Activated T-cell treated with anti-CD3 and anti-CD28 coated beads, Interleukin-2, amount 50 U/mL, for 4 hours (primary cell): ENCODE measurements around the gene FOXP3. TPM values are rescaled to one million over a fixed set of nuclear protein-coding genes. Genes with fewer than 3 reads are reported as not detected.

ENCODE experiments used
- ATAC-seq, 2 donors: fragments of 200-7000 bp; cut with Tn5 transposase; one replicate each; pipeline ENCODE4 v1.10.0; 2021
- DNase-seq: peaks from one replicate; pipeline ENCODE4 v3.0.0-alpha.2; 2020
- H3K27me3 Mint-ChIP-seq: one replicate; pipeline ENCODE4 v1.8.0; 2021; ENCODE audit warnings: low read depth, mixed read lengths
- H3K36me3 Mint-ChIP-seq: one replicate; pipeline ENCODE4 v1.8.0; 2022; ENCODE audit warnings: mixed read lengths; ENCODE audit not compliant: insufficient read depth
- H3K4me1 Mint-ChIP-seq: one replicate; pipeline ENCODE4 v1.8.0; 2021; ENCODE audit warnings: low read depth, mixed read lengths
- H3K4me3 Mint-ChIP-seq: one replicate; pipeline ENCODE4 v1.8.0; 2021; ENCODE audit warnings: mild to moderate bottlenecking, moderate library complexity, mixed read lengths
- H3K9me3 Mint-ChIP-seq: one replicate; pipeline ENCODE4 v1.8.0; 2021; ENCODE audit warnings: mixed read lengths
- total RNA-seq, 3 donors: library from RNA; stranded (reverse); gene quantifications; one replicate each; pipeline ENCODE4 v1.2.1, GENCODE V29; 2021

The FOXP3 gene
- total RNA-seq, 3 donors from 2014 or later, result 14.7 to 18.5 (median 16.1) TPM

GRCh38 chrX:49268702-49269009, 4.1 kb upstream of the FOXP3 start:
- ATAC-seq (no peak), DNase-seq (no peak)
- Mint-ChIP-seq H3K4me3 (peak overlapping the region; percentile 87), H3K4me1 (peaks cover 45% of the 10 kb centered on the region), H3K36me3 (peaks cover 5% of the 10 kb centered on the region), H3K27me3 (no peaks in the 10 kb centered on the region), H3K9me3 (no peaks in the 10 kb centered on the region)

- no peak overlapping the region for H3K4me3 Mint-ChIP-seq
- H3K4me1 Mint-ChIP-seq, result peaks cover 38% of the 10 kb centered on the region
Observed at GRCh38 chrX:49266523-49267445, 2.3 kb upstream of the FOXP3 start.

GRCh38 chrX:49263631-49264030, 879 bp downstream of the FOXP3 start:
- H3K36me3 Mint-ChIP-seq, result no peaks in the 10 kb centered on the region

More at GRCh38 chrX:49266523-49267445, 2.3 kb upstream of the FOXP3 start:
- Mint-ChIP-seq H3K9me3 (no peaks in the 10 kb centered on the region), H3K36me3 (peaks cover 5% of the 10 kb centered on the region), H3K27me3 (no peaks in the 10 kb centered on the region)
- ATAC-seq, result no peak
- DNase-seq, result no peak

GRCh38 chrX:49262603-49263002, 1.9 kb downstream of the FOXP3 start:
- H3K36me3 Mint-ChIP-seq, result no peaks in the 10 kb centered on the region
- ATAC-seq, result no peak
- H3K4me1 Mint-ChIP-seq, result peaks cover 41% of the 10 kb centered on the region
- H3K4me3 Mint-ChIP-seq, result peak overlapping the region; percentile 75
- H3K27me3 Mint-ChIP-seq, result no peaks in the 10 kb centered on the region
- no peaks in the 10 kb centered on the region for H3K9me3 Mint-ChIP-seq
- no peak for DNase-seq

More at GRCh38 chrX:49263631-49264030, 879 bp downstream of the FOXP3 start:
- ATAC-seq (no peak), DNase-seq (no peak)
- peak overlapping the region; percentile 75 for H3K4me3 Mint-ChIP-seq
- H3K4me1 Mint-ChIP-seq, result peaks cover 39% of the 10 kb centered on the region
- no peaks in the 10 kb centered on the region for H3K27me3 Mint-ChIP-seq
- no peaks in the 10 kb centered on the region for H3K9me3 Mint-ChIP-seq

GRCh38 chrX:49260221-49260985, 4.1 kb downstream of the FOXP3 start:
- Mint-ChIP-seq H3K4me3 (peak overlapping the region; percentile 60), H3K4me1 (peaks cover 47% of the 10 kb centered on the region), H3K9me3 (no peaks in the 10 kb centered on the region), H3K27me3 (no peaks in the 10 kb centered on the region), H3K36me3 (no peaks in the 10 kb centered on the region)
- ATAC-seq (no peak), DNase-seq (no peak)

GRCh38 chrX:49258749-49259124, 5.8 kb downstream of the FOXP3 start:
- H3K27me3 Mint-ChIP-seq, result no peaks in the 10 kb centered on the region
- H3K4me3 Mint-ChIP-seq, result no peak overlapping the region
- H3K4me1 Mint-ChIP-seq, result peaks cover 38% of the 10 kb centered on the region
- H3K36me3 Mint-ChIP-seq, result no peaks in the 10 kb centered on the region
- DNase-seq (no peak), ATAC-seq (no peak)
- H3K9me3 Mint-ChIP-seq, result no peaks in the 10 kb centered on the region

GRCh38 chrX:49257846-49258748, 6.4 kb downstream of the FOXP3 start:
- Mint-ChIP-seq H3K4me1 (peaks cover 37% of the 10 kb centered on the region), H3K27me3 (no peaks in the 10 kb centered on the region), H3K9me3 (no peaks in the 10 kb centered on the region), H3K4me3 (no peak overlapping the region), H3K36me3 (no peaks in the 10 kb centered on the region)
- DNase-seq (no peak), ATAC-seq (peak; percentile 47 to 59)

DNA sequence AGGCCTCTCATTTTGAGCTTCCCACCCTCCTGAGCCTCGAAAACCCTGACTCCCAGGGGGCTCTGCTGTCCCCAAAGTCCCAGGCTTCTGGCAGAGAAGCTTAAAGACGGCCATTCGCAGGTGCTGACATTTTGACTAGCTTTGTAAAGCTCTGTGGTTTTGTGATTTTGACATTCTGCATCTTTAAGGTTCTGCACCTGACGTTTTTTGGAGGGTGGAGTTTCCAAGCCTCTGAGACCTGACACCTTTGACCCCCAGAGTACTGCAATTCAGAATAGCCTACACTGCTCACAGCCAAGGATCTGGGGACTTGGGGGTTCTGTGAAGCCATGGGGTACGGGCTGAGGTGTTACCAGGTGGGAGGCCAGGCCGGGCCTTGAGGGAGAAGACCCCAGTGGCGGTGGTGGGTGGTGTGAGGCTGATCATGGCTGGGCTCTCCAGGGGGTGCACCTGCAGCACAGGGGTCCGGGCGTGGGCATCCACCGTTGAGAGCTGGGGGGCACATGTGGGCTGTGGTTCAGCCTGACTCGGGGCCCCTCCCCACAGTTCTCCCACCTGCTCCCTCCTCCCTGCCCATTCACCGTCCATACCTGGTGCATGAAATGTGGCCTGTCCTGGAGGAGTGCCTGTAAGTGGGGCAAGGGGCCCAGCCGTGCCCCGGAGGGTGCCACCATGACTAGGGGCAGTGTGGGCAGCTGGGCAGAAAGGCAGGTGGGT, 7.3 kb downstream of the FOXP3 start:
- no peak overlapping the region for H3K4me3 Mint-ChIP-seq
- H3K27me3 Mint-ChIP-seq, result no peaks in the 10 kb centered on the region
- no peaks in the 10 kb centered on the region for H3K9me3 Mint-ChIP-seq
- ATAC-seq (no peak), DNase-seq (no peak)
- H3K4me1 Mint-ChIP-seq, result peaks cover 30% of the 10 kb centered on the region
- H3K36me3 Mint-ChIP-seq, result no peaks in the 10 kb centered on the region

DNA sequence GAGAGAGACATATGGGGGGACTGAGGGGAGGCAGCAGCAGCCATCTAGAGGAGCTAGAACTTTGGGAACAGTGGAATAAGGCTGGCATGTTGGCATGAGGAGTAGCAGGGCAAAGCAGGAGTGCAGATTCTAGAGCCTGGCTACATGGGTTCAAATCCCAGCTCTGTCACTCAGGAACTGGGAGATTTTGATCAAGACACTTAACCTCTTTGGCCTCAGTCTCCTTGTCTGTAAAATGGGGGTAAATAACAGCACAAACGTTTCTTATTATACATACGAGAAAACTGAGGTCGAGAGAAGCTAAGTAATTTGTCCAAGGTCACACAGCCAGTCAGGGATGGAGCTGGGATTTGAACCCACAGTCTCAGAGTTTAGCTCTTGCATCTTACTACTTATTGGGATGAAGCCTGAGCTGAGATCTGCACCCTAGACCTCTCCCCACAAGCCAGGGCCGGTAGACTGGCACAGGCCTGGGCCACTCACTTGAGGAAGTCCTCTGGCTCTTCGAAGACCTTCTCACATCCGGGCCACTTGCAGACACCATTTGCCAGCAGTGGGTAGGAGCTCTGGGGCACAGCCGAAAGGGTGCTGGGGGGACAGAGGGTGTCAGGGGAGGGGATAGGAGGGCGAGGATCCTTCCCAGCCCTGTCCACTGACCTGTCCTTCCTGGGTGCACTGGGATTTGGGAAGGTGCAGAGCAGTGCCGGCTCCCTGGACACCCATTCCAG, 8.1 kb downstream of the FOXP3 start:
- DNase-seq, result no peak
- H3K36me3 Mint-ChIP-seq, result no peaks in the 10 kb centered on the region
- H3K4me1 Mint-ChIP-seq, result peaks cover 27% of the 10 kb centered on the region
- no peak overlapping the region for H3K4me3 Mint-ChIP-seq
- H3K27me3 Mint-ChIP-seq, result no peaks in the 10 kb centered on the region
- no peak for ATAC-seq
- H3K9me3 Mint-ChIP-seq, result no peaks in the 10 kb centered on the region

DNA sequence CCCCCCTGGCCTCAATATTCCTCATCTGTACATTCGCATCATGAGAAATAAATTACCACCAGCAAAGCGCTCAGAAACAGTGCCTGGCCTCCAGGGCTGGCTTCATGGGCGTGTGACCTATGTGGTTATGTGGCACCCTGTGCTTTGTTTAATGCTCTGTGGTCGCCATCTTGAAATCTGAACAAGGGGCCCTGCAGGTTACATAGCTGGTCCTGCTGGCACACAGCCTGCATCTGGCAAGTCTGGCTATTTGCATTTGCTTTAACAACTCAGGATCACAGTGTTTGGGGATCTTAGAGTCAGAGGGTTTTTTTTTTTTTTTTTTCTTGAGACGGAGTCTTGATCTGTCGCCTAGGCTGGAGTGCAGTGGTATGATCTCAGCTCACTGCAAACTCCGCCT, 9.9 kb downstream of the FOXP3 start:
- DNase-seq (no peak), ATAC-seq (no peak)
- no peaks in the 10 kb centered on the region for H3K9me3 Mint-ChIP-seq
- peaks cover 5% of the 10 kb centered on the region for H3K36me3 Mint-ChIP-seq
- H3K4me3 Mint-ChIP-seq, result no peak overlapping the region
- peaks cover 26% of the 10 kb centered on the region for H3K4me1 Mint-ChIP-seq
- H3K27me3 Mint-ChIP-seq, result no peaks in the 10 kb centered on the region

- ATAC-seq (no peak), DNase-seq (no peak)
- H3K4me3 Mint-ChIP-seq, result no peak overlapping the region
- no peaks in the 10 kb centered on the region for H3K27me3 Mint-ChIP-seq
- H3K4me1 Mint-ChIP-seq, result peaks cover 4% of the 10 kb centered on the region
- peaks cover 5% of the 10 kb centered on the region for H3K36me3 Mint-ChIP-seq
- H3K9me3 Mint-ChIP-seq, result no peaks in the 10 kb centered on the region
Observed at GRCh38 chrX:49251325-49251724, 13.2 kb downstream of the FOXP3 start.

- Mint-ChIP-seq H3K9me3 (no peaks in the 10 kb centered on the region), H3K4me3 (no peak overlapping the region), H3K27me3 (no peaks in the 10 kb centered on the region)
Observed at GRCh38 chrX:49250578-49250977, 13.9 kb downstream of the FOXP3 start.

GRCh38 chrX:49250066-49250465, 14.4 kb downstream of the FOXP3 start:
- no peak for DNase-seq
- peaks cover 4% of the 10 kb centered on the region for H3K4me1 Mint-ChIP-seq
- H3K9me3 Mint-ChIP-seq, result no peaks in the 10 kb centered on the region
- no peak overlapping the region for H3K4me3 Mint-ChIP-seq
- H3K36me3 Mint-ChIP-seq, result peaks cover 7% of the 10 kb centered on the region
- H3K27me3 Mint-ChIP-seq, result no peaks in the 10 kb centered on the region
- no peak for ATAC-seq

More at GRCh38 chrX:49250578-49250977, 13.9 kb downstream of the FOXP3 start:
- peaks cover 7% of the 10 kb centered on the region for H3K36me3 Mint-ChIP-seq
- no peak for ATAC-seq
- peaks cover 4% of the 10 kb centered on the region for H3K4me1 Mint-ChIP-seq
- DNase-seq, result no peak
